Thoracic aorta (tissue), 2 donors: Measurements from ENCODE around the gene ATP6V0D1. TPM values are rescaled to one million over a fixed set of nuclear protein-coding genes. Genes with fewer than 3 reads are reported as not detected.

ENCODE experiments used
- ATAC-seq: fragments of 150-250 bp; one replicate; pipeline ENCODE4 v1.8.0; 2017; ENCODE audit warnings: low read depth; ENCODE audit not compliant: insufficient number of reproducible peaks, low FRiP score
- DNase-seq: peaks from one replicate; pipeline ENCODE4 v3.0.0-alpha.2; 2020; ENCODE audit warnings: low spot score
- H3K27ac ChIP-seq, 2 donors: fragments of 200-600 bp; sonication (generic); 1 replicate in 1 of 2; 2 replicates in 1 of 2; pipeline ENCODE4 v1.5.1; 2016; ENCODE audit warnings: mild to moderate bottlenecking in 2 of 2, moderate library complexity in 2 of 2
- H3K27me3 ChIP-seq: fragments of 200-600 bp; sonication (generic); replicated peaks from 2 replicates; pipeline ENCODE4 v1.6.0; 2016; ENCODE audit warnings: mild to moderate bottlenecking; ENCODE audit not compliant: insufficient read depth
- H3K36me3 ChIP-seq: fragments of 200-600 bp; sonication (generic); one replicate; pipeline ENCODE4 v1.5.1; 2016
- H3K4me1 ChIP-seq, 2 donors: fragments of 200-600 bp; sonication (generic); 1 replicate in 1 of 2; 2 replicates in 1 of 2; pipeline versions ENCODE4 v1.5.1 to v1.6.0; 2016; ENCODE audit warnings: low read depth in 2 of 2, mild to moderate bottlenecking in 1 of 2; ENCODE audit not compliant: control insufficient read depth in 1 of 2
- H3K4me3 ChIP-seq: fragments of 200-600 bp; sonication (generic); 2 replicates; pipeline ENCODE4 v1.5.1; 2016; ENCODE audit warnings: mild to moderate bottlenecking
- H3K9me3 ChIP-seq: fragments of 200-600 bp; sonication (generic); 2 replicates; pipeline ENCODE4 v1.5.1; 2016
- total RNA-seq, 2 donors: library from RNA; depleted of rRNA; stranded (reverse); fragments of >200 nt; gene quantifications; one replicate each; pipeline versions ENCODE4 v1.1.0 to v1.2.3, GENCODE V29; 2016
- TF ChIP-seq, protein P1 (sequence below): fragments of 200-600 bp; sonication (generic); IDR thresholded peaks from one replicate; pipeline ENCODE4 v1.5.1; 2019; ENCODE audit warnings: antibody characterized with exemption

The ATP6V0D1 gene
- total RNA-seq, 2 donors from 2014 or later, result 68.6 to 72.7 TPM

DNA sequence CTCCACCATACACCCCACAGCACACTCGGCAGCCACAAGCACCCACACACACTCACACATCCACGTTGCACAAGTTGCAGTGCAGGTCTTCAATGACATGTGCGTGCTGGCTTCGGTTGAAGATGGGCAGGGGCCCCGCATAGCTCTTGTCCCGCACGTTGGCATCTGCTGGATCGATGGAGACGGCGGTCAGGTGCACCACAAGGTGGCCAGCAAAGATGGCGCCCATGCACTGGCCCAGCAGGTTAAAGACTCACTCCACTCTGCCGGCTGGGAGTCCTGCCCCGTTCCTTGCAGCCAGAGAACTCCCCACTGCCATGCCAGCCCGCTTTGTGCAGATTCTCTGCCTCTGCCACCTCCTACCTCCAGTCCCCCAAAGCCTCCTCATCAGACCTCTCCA lies 80.1 kb downstream of the ATP6V0D1 start:
- no peak for ATAC-seq
- TF ChIP-seq, protein P1, sequence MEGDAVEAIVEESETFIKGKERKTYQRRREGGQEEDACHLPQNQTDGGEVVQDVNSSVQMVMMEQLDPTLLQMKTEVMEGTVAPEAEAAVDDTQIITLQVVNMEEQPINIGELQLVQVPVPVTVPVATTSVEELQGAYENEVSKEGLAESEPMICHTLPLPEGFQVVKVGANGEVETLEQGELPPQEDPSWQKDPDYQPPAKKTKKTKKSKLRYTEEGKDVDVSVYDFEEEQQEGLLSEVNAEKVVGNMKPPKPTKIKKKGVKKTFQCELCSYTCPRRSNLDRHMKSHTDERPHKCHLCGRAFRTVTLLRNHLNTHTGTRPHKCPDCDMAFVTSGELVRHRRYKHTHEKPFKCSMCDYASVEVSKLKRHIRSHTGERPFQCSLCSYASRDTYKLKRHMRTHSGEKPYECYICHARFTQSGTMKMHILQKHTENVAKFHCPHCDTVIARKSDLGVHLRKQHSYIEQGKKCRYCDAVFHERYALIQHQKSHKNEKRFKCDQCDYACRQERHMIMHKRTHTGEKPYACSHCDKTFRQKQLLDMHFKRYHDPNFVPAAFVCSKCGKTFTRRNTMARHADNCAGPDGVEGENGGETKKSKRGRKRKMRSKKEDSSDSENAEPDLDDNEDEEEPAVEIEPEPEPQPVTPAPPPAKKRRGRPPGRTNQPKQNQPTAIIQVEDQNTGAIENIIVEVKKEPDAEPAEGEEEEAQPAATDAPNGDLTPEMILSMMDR, result no peak
- H3K4me1 ChIP-seq, result peaks cover 0 to 10% of the 10 kb centered on the region in 2 donors

DNA sequence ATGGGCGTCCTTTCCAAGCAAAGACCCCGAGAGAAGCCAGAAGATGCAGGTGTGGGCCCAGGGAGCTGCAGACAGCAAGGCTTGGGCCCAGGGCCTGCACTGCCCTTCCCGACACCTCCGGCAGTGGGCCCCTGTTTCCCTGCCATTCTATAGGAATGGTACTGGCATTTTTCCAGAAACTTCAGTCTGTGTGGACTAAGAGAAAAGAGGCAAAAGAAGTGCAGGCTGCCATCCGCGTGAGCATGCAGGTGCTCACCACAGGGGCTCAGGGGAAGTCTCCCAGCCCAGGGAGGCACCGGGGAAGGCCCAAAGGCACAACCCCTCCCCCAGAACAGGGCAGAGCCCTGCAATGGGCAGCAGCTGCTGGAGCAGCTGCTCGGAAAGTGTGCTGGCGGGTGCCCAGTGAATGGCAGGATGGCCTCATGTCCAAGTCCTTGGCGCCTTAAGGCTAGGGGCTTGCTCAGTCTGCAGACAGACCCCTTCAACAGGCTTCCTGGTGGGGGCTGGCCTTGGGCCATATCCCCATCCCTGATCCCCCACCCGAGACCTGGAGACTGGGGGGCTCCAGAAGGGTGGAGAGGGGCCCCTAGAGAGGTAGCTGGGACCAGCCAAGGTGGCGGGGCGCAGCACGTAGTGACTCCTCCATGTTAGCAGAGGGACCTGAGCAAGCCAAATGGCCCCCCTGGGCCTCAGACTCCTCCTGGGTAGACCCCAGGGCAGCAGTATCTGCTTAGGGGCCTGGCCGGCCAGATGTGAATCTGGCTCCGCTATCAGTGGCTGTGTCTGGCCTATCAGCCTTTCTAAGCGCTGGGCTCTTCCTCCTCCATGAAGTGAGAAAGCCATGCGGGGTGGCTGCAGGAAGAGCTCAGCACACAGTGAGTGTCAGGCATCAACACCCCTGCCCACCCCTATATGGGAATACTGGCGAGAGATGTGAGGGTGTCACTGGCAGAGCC lies 80.9 kb downstream of the ATP6V0D1 start:
- no peaks in the 10 kb centered on the region for H3K9me3 ChIP-seq
- DNase-seq (no peak), ATAC-seq (no peak)
- TF ChIP-seq, protein P1, result no peak
- H3K27ac ChIP-seq, result no peak overlapping the region
- H3K27me3 ChIP-seq, result peaks cover under 1% of the 10 kb centered on the region
- peaks cover 0 to 10% of the 10 kb centered on the region in 2 donors for H3K4me1 ChIP-seq
- no peak overlapping the region for H3K4me3 ChIP-seq
- H3K36me3 ChIP-seq, result no peaks in the 10 kb centered on the region

More for the DNA sequence above, 80.1 kb downstream of the ATP6V0D1 start:
- Histone ChIP-seq H3K36me3 (no peaks in the 10 kb centered on the region), H3K27me3 (no peaks in the 10 kb centered on the region), H3K4me3 (no peak overlapping the region), H3K27ac (no peak overlapping the region), H3K9me3 (no peaks in the 10 kb centered on the region)
- no peak for DNase-seq

DNA sequence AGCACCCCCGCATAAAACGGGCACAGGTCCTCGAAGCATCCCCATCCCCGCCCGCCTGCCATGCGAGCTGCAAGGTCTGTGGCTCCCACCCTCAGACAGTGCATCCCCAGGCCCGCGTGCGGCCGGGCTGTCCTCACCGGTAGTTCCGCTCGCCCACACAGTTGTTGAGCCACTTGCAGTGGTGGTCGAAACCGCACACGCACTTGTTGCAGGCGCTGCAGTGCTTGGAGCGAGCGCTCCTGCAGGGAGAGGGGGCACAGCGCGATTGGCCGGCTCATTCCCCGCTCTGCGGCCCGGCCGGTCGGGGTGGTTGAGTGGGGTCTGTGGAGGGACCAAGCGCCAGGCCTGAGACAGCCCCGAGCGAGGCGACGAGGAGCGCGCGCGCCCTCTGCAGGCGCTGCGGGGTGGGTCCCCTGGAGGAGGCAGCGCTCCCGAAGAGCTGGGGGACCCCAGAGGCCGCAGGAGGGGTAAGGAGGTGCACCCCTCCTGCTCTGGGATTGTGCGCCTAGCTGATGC lies 81.7 kb downstream of the ATP6V0D1 start:
- H3K27ac ChIP-seq, result no peak overlapping the region
- no peaks in the 10 kb centered on the region for H3K9me3 ChIP-seq
- peaks cover under 1 to 12% of the 10 kb centered on the region in 2 donors for H3K4me1 ChIP-seq
- TF ChIP-seq, protein P1, result peak; percentile 54
- peaks cover 3% of the 10 kb centered on the region for H3K27me3 ChIP-seq
- DNase-seq (no peak), ATAC-seq (no peak)
- no peak overlapping the region for H3K4me3 ChIP-seq
- H3K36me3 ChIP-seq, result no peaks in the 10 kb centered on the region

DNA sequence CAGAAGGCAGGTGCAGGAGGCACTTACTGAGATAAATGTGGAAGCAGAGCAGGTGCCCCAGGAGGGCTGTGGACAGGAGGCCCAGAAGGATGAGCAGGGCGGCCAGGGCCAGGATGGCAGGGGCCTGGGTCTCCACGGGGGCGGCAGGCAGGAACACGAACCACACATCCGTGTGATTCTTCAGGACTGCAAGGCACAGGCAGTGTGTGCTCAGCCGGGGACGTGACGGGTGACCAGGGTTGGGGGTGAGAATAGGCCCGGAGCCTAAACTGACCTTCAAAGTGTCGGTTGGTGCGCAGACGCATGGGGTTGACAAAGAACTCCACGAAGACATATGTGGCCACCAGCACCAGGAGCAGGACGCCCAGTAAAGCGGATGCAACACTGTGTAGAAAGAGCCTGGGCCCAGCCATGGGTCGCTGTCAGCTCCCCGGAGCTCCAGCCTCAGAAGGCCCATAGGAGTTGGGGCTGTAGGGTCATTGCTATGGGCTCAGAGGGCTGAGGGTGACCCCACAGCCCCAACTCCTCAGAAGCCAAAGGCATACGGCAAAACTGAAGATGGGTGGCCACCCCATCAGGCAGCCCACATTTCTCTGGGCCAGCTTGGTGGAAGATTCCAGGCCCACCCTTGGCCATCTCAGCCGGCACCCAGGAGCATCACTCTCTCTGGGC lies 82.3 kb downstream of the ATP6V0D1 start:
- TF ChIP-seq, protein P1, result no peak
- Histone ChIP-seq H3K27me3 (peaks cover 3% of the 10 kb centered on the region), H3K9me3 (no peaks in the 10 kb centered on the region), H3K27ac (no peak overlapping the region), H3K4me3 (no peak overlapping the region), H3K36me3 (no peaks in the 10 kb centered on the region), H3K4me1 (peaks cover 3 to 18% of the 10 kb centered on the region in 2 donors)
- ATAC-seq (no peak), DNase-seq (no peak)
